Measurements from ENCODE around the gene AFTPH. TPM values are rescaled to one million over a fixed set of nuclear protein-coding genes. Genes with fewer than 3 reads are reported as not detected.

AFTPH gene
- total RNA-seq, 1 donor from 2014 or later, result 22.2 TPM

GRCh38 chr2:64582774-64583340 lies 58.7 kb downstream of the AFTPH start:
- no peak for DNase-seq (ENCODE audit: low spot score)

DNA sequence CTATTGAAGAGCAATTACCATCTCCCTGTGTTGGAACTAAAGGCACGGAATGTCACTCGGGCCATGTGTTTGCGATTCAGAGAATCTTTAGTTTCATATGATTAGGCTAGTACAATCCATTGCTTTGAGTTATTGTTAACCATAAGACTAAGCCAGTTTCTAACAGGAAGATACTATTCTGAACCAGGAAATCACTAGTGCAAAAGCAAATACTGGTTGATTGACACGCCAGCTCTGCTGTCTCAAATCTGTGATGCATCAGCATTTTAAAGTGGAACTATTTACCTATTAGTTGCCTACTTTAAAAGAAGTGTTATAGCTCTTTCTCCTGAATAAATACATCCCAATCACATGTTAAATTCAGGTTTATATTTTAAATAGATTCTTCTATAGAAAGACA lies 61.9 kb downstream of the AFTPH start:
- DNase-seq (ENCODE audit: low spot score), result no peak

- no peak for DNase-seq (ENCODE audit: low spot score)
Measured at GRCh38 chr2:64586883-64587481, 62.9 kb downstream of the AFTPH start.

DNA sequence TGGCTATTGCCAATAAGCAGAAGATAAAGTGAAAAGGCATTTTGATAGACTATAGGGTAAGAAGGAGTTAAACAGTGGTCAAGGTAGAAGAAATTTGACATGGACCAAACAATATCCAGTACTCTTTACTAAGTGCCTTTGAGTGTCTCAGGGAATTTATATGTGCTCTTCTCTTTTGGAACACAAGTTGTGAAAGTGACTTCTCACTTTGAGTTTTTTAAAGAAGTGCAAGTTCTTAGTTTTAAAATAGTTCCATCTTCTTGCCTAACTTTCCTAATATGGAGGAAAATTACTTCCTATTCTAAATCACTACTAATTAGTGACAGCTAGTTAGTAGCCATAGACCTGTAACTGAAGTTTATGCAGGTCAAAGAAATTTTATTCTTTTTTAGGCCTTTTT lies 63.4 kb downstream of the AFTPH start:
- DNase-seq (ENCODE audit: low spot score), result no peak

GRCh38 chr2:64591188-64591587 lies 67.1 kb downstream of the AFTPH start:
- DNase-seq (ENCODE audit: low spot score), result no peak

DNA sequence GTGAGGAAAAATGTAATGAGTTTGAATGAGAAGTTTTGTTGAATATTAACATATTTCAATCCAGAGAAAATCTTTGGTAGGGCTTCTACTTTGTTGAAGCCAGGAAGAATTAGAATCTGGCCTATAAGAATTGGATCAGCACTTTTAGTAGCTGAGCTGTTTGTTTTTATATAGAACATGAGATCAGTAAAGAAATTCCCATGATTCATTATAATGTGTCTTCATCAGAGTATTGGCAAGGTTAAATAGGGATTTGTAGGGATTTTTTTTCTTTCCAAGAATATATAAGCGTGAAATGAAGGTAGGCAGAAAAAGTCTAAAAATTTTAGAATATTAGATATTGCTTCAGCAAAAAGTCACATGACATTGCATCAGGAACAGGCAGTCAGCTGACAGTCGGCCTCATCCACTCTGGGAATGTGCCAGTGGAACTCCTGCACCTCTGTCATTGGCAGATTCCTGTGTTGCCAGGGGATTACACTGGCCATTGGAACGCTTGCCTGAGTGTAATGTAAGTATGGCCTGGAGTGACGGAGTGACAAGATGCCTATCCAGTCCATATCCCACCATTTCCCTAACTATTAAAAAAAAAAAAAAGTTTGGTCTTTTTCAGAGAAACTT lies 69.0 kb downstream of the AFTPH start:
- DNase-seq (ENCODE audit: low spot score), result no peak

DNA sequence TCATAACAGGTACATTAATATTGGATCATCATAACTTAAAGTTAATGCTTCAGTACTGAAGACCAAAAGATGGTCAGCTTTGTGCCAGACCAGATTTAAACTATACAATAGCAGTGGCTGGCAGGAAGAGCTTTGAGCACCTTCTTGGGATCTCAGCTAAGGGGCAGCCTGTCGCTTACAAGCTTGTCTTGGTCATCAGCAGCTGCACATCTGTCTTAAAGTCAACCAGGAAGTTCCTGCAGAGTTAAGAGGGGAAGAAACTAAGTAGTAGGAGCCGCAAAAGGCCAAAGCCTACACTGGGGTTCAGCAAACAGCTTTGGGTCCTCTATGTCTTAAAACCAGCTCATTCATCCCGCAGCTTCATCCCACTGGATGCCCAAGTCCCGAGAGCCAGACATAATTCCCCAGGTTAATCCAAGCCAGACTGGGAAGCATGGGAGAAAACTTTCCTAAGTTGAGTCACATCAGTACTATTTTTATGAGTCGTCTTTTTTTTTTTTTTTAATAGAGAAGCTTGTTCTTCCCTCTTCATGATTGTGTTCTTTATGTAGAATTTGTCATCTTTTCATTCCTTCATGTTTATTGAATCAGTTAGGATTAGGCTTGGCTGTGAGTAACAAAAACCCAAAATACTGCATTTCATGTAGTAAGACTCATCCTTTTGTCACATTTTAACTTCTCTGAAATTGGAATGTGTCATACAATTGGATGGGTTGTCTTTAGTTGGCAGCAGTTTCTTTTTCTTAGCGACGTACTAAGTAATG lies 70.3 kb downstream of the AFTPH start:
- no peak for DNase-seq (ENCODE audit: low spot score)

DNA sequence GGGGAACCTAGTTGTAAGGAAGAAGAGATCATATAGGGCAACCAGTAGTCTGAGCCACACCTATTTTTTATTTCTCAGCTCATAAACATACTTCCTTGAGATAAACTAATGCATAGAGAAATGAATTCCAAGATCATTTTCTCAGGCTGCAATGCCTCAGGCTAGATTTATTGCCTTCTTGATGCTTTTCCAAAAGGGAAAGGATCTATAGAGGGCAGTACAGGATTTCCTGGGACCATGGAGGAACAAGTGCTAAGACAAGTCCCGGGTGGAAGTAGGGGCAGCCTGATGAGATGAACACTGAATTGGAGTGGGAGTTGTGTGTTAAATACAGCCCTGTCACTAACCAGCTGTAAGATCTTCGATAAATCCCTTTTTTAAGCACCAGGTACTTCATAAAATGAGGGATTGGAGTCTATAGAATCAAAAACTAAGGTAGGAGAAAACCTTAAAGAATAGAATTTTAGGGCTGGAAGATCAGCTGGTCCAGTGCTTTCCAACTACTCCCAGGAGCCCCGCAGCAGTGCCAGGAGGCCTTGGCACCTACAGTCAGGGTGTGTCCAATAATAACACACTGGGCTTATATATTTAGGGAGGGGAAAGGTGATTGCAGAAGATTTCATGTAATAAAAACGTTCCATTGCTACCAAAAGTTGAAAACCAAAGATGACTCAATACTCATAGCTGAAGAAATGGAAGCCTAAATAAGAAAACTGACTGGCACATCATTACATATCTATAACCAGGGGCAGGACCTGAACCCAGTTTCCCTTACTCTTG lies 71.5 kb downstream of the AFTPH start:
- no peak for DNase-seq (ENCODE audit: low spot score)

DNA sequence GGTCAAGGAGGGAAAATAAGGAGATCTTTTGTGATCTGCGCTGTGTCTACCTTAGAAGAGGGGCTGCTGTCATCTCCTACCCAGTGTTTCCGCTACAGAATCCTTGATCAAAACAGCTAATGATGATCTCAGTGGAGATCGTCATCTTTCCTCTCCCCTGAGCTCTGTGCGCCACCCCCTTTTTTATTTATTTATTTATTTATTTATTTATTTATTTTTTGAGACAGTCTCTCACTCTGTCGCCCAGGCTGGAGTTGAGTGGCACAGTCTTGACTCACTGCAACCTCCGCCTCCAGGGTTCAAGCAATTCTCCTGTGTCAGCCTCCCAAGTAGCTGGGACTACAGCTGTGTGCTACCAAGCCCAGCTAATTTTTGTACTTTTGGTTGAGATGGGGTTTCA lies 74.1 kb downstream of the AFTPH start:
- DNase-seq (ENCODE audit: low spot score), result no peak

GRCh38 chr2:64599469-64599868 lies 75.3 kb downstream of the AFTPH start:
- DNase-seq (ENCODE audit: low spot score), result no peak

GRCh38 chr2:64601034-64601754 lies 77.1 kb downstream of the AFTPH start:
- DNase-seq (ENCODE audit: low spot score), result no peak

- DNase-seq (ENCODE audit: low spot score), result peak; percentile 85
Measured at GRCh38 chr2:64601785-64602391, 77.8 kb downstream of the AFTPH start.

GRCh38 chr2:64602436-64602835 lies 78.3 kb downstream of the AFTPH start:
- peak; percentile 78 for DNase-seq (ENCODE audit: low spot score)

GRCh38 chr2:64604155-64604554 lies 80.0 kb downstream of the AFTPH start:
- DNase-seq (ENCODE audit: low spot score), result peak; percentile 43

DNA sequence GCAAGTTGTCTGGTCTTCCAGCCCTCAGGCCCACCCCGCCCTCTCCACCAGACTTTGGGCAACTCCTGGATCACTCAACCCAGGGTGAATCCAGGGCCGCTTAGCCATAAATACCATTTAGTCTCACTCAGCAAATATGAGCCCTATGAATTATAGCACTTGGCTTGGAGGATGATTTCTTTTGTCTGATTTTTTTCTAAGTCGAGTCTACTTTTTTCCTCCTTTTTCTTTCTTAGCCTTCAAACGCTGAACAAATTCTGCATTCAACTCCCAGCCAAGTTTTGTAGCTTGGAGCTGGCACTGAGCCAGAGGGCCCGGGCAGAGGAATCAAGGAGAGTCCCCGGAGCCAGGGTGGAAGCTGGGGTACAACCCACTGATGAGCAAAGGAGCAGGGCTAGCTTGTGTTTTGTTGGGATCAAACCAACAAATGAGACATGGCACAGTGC lies 80.9 kb downstream of the AFTPH start:
- peak; percentile 62 for DNase-seq (ENCODE audit: low spot score)

- DNase-seq (ENCODE audit: low spot score), result peak; percentile 53
Measured at GRCh38 chr2:64605991-64606478, 81.9 kb downstream of the AFTPH start.

- peak; percentile 90 for DNase-seq (ENCODE audit: low spot score)
Measured at GRCh38 chr2:64606479-64607363, 82.6 kb downstream of the AFTPH start.

GRCh38 chr2:64607381-64608304 lies 83.5 kb downstream of the AFTPH start:
- DNase-seq (ENCODE audit: low spot score), result peak; percentile 59

Measured in mesenteric fat pad (tissue), 1 donor.